ENCODE results near the gene SPINK4.

SPINK4 gene

GRCh38 chr9:33285502-33285901, 45.5 kb downstream of the SPINK4 start:
- no peaks in the 10 kb centered on the region for H3K9me3 ChIP-seq (ENCODE audit: control insufficient read depth in 1 of 2, low read length in 2 of 2)
- H3K4me3 ChIP-seq (ENCODE audit: low read depth in 1 of 2, low read length in 2 of 2): no peak overlapping the region
- H3K27me3 ChIP-seq (ENCODE audit: low read depth, low read length): no peaks in the 10 kb centered on the region
- H3K36me3 ChIP-seq (ENCODE audit: control insufficient read depth in 1 of 2, insufficient read depth in 2 of 2, low read length in 2 of 2): peaks cover 4 to 25% of the 10 kb centered on the region in 2 donors
- H3K4me1 ChIP-seq (ENCODE audit: control insufficient read depth in 1 of 2, insufficient read depth in 2 of 2, low read length in 2 of 2): peaks cover 6 to 8% of the 10 kb centered on the region in 2 donors
- no peak overlapping the region for H3K27ac ChIP-seq (ENCODE audit: low read length)

- Histone ChIP-seq H3K4me3 (ENCODE audit: low read depth in 1 of 2, low read length in 2 of 2) (no peak overlapping the region), H3K27ac (ENCODE audit: low read length) (peak overlapping the region; percentile 74), H3K4me1 (ENCODE audit: control insufficient read depth in 1 of 2, insufficient read depth in 2 of 2, low read length in 2 of 2) (peaks cover 15 to 18% of the 10 kb centered on the region in 2 donors), H3K9me3 (ENCODE audit: control insufficient read depth in 1 of 2, low read length in 2 of 2) (no peaks in the 10 kb centered on the region), H3K27me3 (ENCODE audit: low read depth, low read length) (no peaks in the 10 kb centered on the region), H3K36me3 (ENCODE audit: control insufficient read depth in 1 of 2, insufficient read depth in 2 of 2, low read length in 2 of 2) (peaks cover 0 to 17% of the 10 kb centered on the region in 2 donors)
These were observed 47.1 kb downstream of the SPINK4 start for GRCh38 chr9:33287087-33287490.

- H3K36me3 ChIP-seq (ENCODE audit: control insufficient read depth in 1 of 2, insufficient read depth in 2 of 2, low read length in 2 of 2): peaks cover 0 to 11% of the 10 kb centered on the region in 2 donors
These were observed 48.3 kb downstream of the SPINK4 start for GRCh38 chr9:33288235-33288634.

GRCh38 chr9:33288828-33289483, 49.0 kb downstream of the SPINK4 start:
- Histone ChIP-seq H3K36me3 (ENCODE audit: control insufficient read depth in 1 of 2, insufficient read depth in 2 of 2, low read length in 2 of 2) (peaks cover 0 to 11% of the 10 kb centered on the region in 2 donors), H3K4me3 (ENCODE audit: low read depth in 1 of 2, low read length in 2 of 2) (no peak overlapping the region), H3K27me3 (ENCODE audit: low read depth, low read length) (no peaks in the 10 kb centered on the region), H3K9me3 (ENCODE audit: control insufficient read depth in 1 of 2, low read length in 2 of 2) (no peaks in the 10 kb centered on the region), H3K27ac (ENCODE audit: low read length) (no peak overlapping the region), H3K4me1 (ENCODE audit: control insufficient read depth in 1 of 2, insufficient read depth in 2 of 2, low read length in 2 of 2) (peaks cover 18 to 20% of the 10 kb centered on the region in 2 donors)

More at GRCh38 chr9:33288235-33288634, 48.3 kb downstream of the SPINK4 start:
- Histone ChIP-seq H3K27ac (ENCODE audit: low read length) (no peak overlapping the region), H3K4me3 (ENCODE audit: low read depth in 1 of 2, low read length in 2 of 2) (no peak overlapping the region), H3K27me3 (ENCODE audit: low read depth, low read length) (no peaks in the 10 kb centered on the region), H3K4me1 (ENCODE audit: control insufficient read depth in 1 of 2, insufficient read depth in 2 of 2, low read length in 2 of 2) (peaks cover 18 to 20% of the 10 kb centered on the region in 2 donors), H3K9me3 (ENCODE audit: control insufficient read depth in 1 of 2, low read length in 2 of 2) (no peaks in the 10 kb centered on the region)

GRCh38 chr9:33289496-33289895, 49.5 kb downstream of the SPINK4 start:
- H3K36me3 ChIP-seq (ENCODE audit: control insufficient read depth in 1 of 2, insufficient read depth in 2 of 2, low read length in 2 of 2): peaks cover 3 to 11% of the 10 kb centered on the region in 2 donors
- H3K4me3 ChIP-seq (ENCODE audit: low read depth in 1 of 2, low read length in 2 of 2): peak overlapping the region; percentile 86 to 92
- peaks cover 18 to 20% of the 10 kb centered on the region in 2 donors for H3K4me1 ChIP-seq (ENCODE audit: control insufficient read depth in 1 of 2, insufficient read depth in 2 of 2, low read length in 2 of 2)
- no peaks in the 10 kb centered on the region for H3K27me3 ChIP-seq (ENCODE audit: low read depth, low read length)
- H3K9me3 ChIP-seq (ENCODE audit: control insufficient read depth in 1 of 2, low read length in 2 of 2): no peaks in the 10 kb centered on the region
- H3K27ac ChIP-seq (ENCODE audit: low read length): peak overlapping the region; percentile 100

GRCh38 chr9:33289936-33290246, 49.9 kb downstream of the SPINK4 start:
- H3K9me3 ChIP-seq (ENCODE audit: control insufficient read depth in 1 of 2, low read length in 2 of 2): no peaks in the 10 kb centered on the region
- peak overlapping the region; percentile 86 to 92 for H3K4me3 ChIP-seq (ENCODE audit: low read depth in 1 of 2, low read length in 2 of 2)
- H3K4me1 ChIP-seq (ENCODE audit: control insufficient read depth in 1 of 2, insufficient read depth in 2 of 2, low read length in 2 of 2): peaks cover 18 to 20% of the 10 kb centered on the region in 2 donors
- H3K27me3 ChIP-seq (ENCODE audit: low read depth, low read length): no peaks in the 10 kb centered on the region
- H3K36me3 ChIP-seq (ENCODE audit: control insufficient read depth in 1 of 2, insufficient read depth in 2 of 2, low read length in 2 of 2): peaks cover 7 to 11% of the 10 kb centered on the region in 2 donors
- peak overlapping the region; percentile 100 for H3K27ac ChIP-seq (ENCODE audit: low read length)

- Histone ChIP-seq H3K4me3 (ENCODE audit: low read depth in 1 of 2, low read length in 2 of 2) (peak within 1 kb of the TSS; percentile 86 to 92), H3K27ac (ENCODE audit: low read length) (peak within 1 kb of the TSS; percentile 100), H3K9me3 (ENCODE audit: control insufficient read depth in 1 of 2, low read length in 2 of 2) (no peaks in the 10 kb centered on the region), H3K4me1 (ENCODE audit: control insufficient read depth in 1 of 2, insufficient read depth in 2 of 2, low read length in 2 of 2) (peaks cover 18 to 20% of the 10 kb centered on the region in 2 donors), H3K36me3 (ENCODE audit: control insufficient read depth in 1 of 2, insufficient read depth in 2 of 2, low read length in 2 of 2) (peaks cover 10 to 11% of the 10 kb centered on the region in 2 donors), H3K27me3 (ENCODE audit: low read depth, low read length) (no peaks in the 10 kb centered on the region)
These were observed 50.5 kb downstream of the SPINK4 start, which contains the start of gene NFX1 for GRCh38 chr9:33290247-33291030. NFX1 (plus strand) TSS chr9:33290516; CDS start chr9:33290573, 57 bp downstream.

GRCh38 chr9:33291031-33291397, 51.0 kb downstream of the SPINK4 start:
- Histone ChIP-seq H3K4me1 (ENCODE audit: control insufficient read depth in 1 of 2, insufficient read depth in 2 of 2, low read length in 2 of 2) (peaks cover 18 to 26% of the 10 kb centered on the region in 2 donors), H3K9me3 (ENCODE audit: control insufficient read depth in 1 of 2, low read length in 2 of 2) (no peaks in the 10 kb centered on the region), H3K27ac (ENCODE audit: low read length) (peak overlapping the region; percentile 100), H3K27me3 (ENCODE audit: low read depth, low read length) (no peaks in the 10 kb centered on the region), H3K4me3 (ENCODE audit: low read depth in 1 of 2, low read length in 2 of 2) (peak overlapping the region; percentile 86 to 92), H3K36me3 (ENCODE audit: control insufficient read depth in 1 of 2, insufficient read depth in 2 of 2, low read length in 2 of 2) (peaks cover 10 to 11% of the 10 kb centered on the region in 2 donors)

GRCh38 chr9:33291901-33292300, 51.9 kb downstream of the SPINK4 start:
- Histone ChIP-seq H3K4me1 (ENCODE audit: control insufficient read depth in 1 of 2, insufficient read depth in 2 of 2, low read length in 2 of 2) (peaks cover 21 to 32% of the 10 kb centered on the region in 2 donors), H3K36me3 (ENCODE audit: control insufficient read depth in 1 of 2, insufficient read depth in 2 of 2, low read length in 2 of 2) (peaks cover 13 to 18% of the 10 kb centered on the region in 2 donors), H3K9me3 (ENCODE audit: control insufficient read depth in 1 of 2, low read length in 2 of 2) (no peaks in the 10 kb centered on the region), H3K4me3 (ENCODE audit: low read depth in 1 of 2, low read length in 2 of 2) (peak overlapping the region in 1 of 2 donors; percentile 86), H3K27me3 (ENCODE audit: low read depth, low read length) (no peaks in the 10 kb centered on the region), H3K27ac (ENCODE audit: low read length) (peak overlapping the region; percentile 42)

GRCh38 chr9:33293782-33294181, 53.8 kb downstream of the SPINK4 start:
- no peak overlapping the region for H3K27ac ChIP-seq (ENCODE audit: low read length)
- H3K27me3 ChIP-seq (ENCODE audit: low read depth, low read length): no peaks in the 10 kb centered on the region
- H3K4me3 ChIP-seq (ENCODE audit: low read depth in 1 of 2, low read length in 2 of 2): no peak overlapping the region
- H3K4me1 ChIP-seq (ENCODE audit: control insufficient read depth in 1 of 2, insufficient read depth in 2 of 2, low read length in 2 of 2): peaks cover 33 to 42% of the 10 kb centered on the region in 2 donors
- H3K9me3 ChIP-seq (ENCODE audit: control insufficient read depth in 1 of 2, low read length in 2 of 2): no peaks in the 10 kb centered on the region
- peaks cover 25 to 32% of the 10 kb centered on the region in 2 donors for H3K36me3 ChIP-seq (ENCODE audit: control insufficient read depth in 1 of 2, insufficient read depth in 2 of 2, low read length in 2 of 2)

- Histone ChIP-seq H3K27me3 (ENCODE audit: low read depth, low read length) (no peaks in the 10 kb centered on the region), H3K4me3 (ENCODE audit: low read depth in 1 of 2, low read length in 2 of 2) (no peak overlapping the region), H3K4me1 (ENCODE audit: control insufficient read depth in 1 of 2, insufficient read depth in 2 of 2, low read length in 2 of 2) (peaks cover 34 to 42% of the 10 kb centered on the region in 2 donors), H3K27ac (ENCODE audit: low read length) (no peak overlapping the region), H3K36me3 (ENCODE audit: control insufficient read depth in 1 of 2, insufficient read depth in 2 of 2, low read length in 2 of 2) (peaks cover 32% of the 10 kb centered on the region in 2 donors), H3K9me3 (ENCODE audit: control insufficient read depth in 1 of 2, low read length in 2 of 2) (no peaks in the 10 kb centered on the region)
These were observed 54.9 kb downstream of the SPINK4 start for GRCh38 chr9:33294670-33295432.

All from muscle layer of duodenum (tissue), 2 donors.